22Rv1 (cell line): ENCODE results near the gene CCDC86.

Source experiments
- ZFX ChIP-seq: fragments of 450-650 bp; IDR thresholded peaks from 2 replicates; pipeline ENCODE4 v1.6.1; 2017; ENCODE audit warnings: antibody characterized with exemption, borderline replicate concordance
- TF ChIP-seq, protein P1 (sequence below): fragments of 450-650 bp; IDR thresholded peaks from 2 replicates; pipeline ENCODE4 v1.5.1; 2017; ENCODE audit warnings: mild to moderate bottlenecking

DNA sequence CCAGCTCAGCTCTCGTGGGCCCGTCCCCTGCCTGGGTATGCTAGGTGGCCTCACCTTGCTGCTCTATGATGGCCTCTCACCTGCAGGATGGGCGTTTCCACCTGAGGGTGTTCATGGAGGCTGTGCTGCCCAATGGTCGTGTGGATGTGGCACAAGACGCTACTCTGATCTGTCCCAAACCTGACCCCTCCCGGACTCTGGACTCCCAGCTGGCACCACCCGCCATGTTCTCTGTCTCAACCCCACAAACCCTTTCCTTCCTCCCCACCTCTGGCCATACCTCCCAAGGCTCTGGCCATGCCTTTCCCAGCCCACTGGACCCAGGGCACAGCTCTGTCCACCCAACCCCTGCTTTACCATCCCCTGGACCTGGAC lies 27.5 kb downstream of the CCDC86 start:
- TF ChIP-seq, protein P1, sequence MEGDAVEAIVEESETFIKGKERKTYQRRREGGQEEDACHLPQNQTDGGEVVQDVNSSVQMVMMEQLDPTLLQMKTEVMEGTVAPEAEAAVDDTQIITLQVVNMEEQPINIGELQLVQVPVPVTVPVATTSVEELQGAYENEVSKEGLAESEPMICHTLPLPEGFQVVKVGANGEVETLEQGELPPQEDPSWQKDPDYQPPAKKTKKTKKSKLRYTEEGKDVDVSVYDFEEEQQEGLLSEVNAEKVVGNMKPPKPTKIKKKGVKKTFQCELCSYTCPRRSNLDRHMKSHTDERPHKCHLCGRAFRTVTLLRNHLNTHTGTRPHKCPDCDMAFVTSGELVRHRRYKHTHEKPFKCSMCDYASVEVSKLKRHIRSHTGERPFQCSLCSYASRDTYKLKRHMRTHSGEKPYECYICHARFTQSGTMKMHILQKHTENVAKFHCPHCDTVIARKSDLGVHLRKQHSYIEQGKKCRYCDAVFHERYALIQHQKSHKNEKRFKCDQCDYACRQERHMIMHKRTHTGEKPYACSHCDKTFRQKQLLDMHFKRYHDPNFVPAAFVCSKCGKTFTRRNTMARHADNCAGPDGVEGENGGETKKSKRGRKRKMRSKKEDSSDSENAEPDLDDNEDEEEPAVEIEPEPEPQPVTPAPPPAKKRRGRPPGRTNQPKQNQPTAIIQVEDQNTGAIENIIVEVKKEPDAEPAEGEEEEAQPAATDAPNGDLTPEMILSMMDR, result no peak
- TF ChIP-seq ZFX, result no peak
